OCI-LY7 (cell line): ENCODE measurements around the gene INTS7.

Source experiments
- CTCF ChIP-seq: fragments of 200-600 bp; sonication (generic); conservative IDR thresholded peaks from 2 replicates; pipeline ENCODE4 v1.5.1; 2014; ENCODE audit warnings: mild to moderate bottlenecking, antibody characterized with exemption, low read length, moderate library complexity, mixed read lengths
- EZH2phosphoT487 ChIP-seq: fragments of 200-600 bp; sonication (generic); IDR thresholded peaks from 2 replicates; pipeline ENCODE4 v1.6.1; 2018; ENCODE audit warnings: low read depth, borderline replicate concordance, mild to moderate bottlenecking, mixed run types, antibody characterized with exemption, low read length, moderate library complexity, mixed read lengths

DNA sequence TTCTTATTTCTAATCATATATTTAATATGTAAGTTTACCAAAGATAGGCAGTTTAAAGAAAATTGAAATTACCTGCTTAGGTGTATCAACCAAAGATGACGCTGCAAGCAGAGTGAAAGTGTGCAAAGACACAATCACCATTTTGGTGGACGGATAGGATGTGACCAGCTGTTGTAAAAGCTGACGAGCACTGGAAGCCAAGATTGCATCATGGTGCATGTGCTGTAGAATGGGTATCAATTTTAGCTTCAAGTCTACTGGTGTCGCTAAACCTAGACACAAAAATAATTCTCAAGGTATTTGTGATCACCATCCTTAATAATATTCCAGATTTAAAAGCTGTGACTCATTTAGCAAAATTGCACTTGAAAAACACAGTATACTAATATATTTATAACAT lies 28.2 kb downstream of the INTS7 start:
- TF ChIP-seq CTCF (no peak), EZH2phosphoT487 (no peak)
